GM12892 (cell line): Measurements from ENCODE around the gene APMAP.

Source experiments
- DNase-seq: peaks from one replicate; pipeline ENCODE4 v3.0.0; 2011; ENCODE audit not compliant: insufficient read length
- FAIRE-seq: peaks from 2 replicates; lab custom pipeline; 2011; peaks lifted over from hg19 to GRCh38; lab: Jason Lieb, UNC
- POLR2A ChIP-seq: IDR thresholded peaks from 2 replicates; pipeline ENCODE4 v1.6.1; 2011; ENCODE audit warnings: low read depth, low read length, control low read depth
- POLR2AphosphoS5 ChIP-seq: IDR thresholded peaks from 2 replicates; pipeline ENCODE4 v1.6.1; 2011; ENCODE audit warnings: low read depth, low read length, control low read depth
- TAF1 ChIP-seq: IDR thresholded peaks from 2 replicates; pipeline ENCODE4 v1.6.1; 2011; ENCODE audit warnings: low read depth, mild to moderate bottlenecking, control low read depth, low read length, borderline replicate concordance

The APMAP gene

GRCh38 chr20:24959591-24960301, 32.8 kb downstream of the APMAP start:
- DNase-seq, result no peak
- TF ChIP-seq POLR2AphosphoS5, result no peak
- FAIRE-seq, result no peak

DNA sequence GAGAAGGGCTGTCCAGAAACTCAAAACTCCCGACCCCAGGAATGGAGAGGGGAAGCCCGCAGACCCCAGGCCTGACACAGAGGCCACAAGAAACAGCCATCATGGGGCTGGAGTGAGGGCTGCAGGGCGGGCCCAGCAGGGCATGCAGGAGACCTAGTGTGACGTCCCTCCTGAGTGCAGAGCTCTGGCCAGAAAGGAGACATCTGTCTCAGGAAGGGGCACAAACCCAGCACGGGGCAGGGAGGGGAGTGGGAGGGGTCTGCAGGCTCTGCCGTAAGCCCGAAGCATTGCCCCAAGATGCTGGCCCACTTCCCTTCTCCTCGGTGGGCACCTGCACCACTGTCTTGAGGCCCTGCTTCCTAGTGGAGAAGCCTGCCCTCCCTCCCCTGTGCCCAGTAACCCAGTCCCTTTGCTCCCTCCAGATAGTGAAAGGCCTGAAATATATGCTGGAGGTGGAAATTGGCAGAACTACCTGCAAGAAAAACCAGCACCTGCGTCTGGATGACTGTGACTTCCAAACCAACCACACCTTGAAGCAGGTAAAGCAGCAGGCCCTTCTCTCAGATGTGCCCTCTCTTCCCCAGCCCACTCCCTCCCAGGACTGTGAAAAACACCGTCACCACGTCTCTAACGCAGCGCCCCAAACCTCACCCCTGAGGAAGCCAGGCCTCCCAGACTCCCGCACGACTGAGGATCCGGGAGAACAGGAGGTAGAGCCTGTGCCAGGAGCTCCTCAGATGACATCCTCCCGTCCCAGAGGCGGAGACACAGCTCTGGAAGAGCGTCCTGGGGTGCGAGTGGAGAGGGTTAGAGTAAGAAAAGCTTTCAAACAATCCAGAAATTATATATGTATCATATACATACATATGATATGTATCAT, 33.8 kb downstream of the APMAP start:
- DNase-seq (no peak), FAIRE-seq (no peak)
- TF ChIP-seq POLR2AphosphoS5 (no peak), TAF1 (no peak), POLR2A (no peak)

DNA sequence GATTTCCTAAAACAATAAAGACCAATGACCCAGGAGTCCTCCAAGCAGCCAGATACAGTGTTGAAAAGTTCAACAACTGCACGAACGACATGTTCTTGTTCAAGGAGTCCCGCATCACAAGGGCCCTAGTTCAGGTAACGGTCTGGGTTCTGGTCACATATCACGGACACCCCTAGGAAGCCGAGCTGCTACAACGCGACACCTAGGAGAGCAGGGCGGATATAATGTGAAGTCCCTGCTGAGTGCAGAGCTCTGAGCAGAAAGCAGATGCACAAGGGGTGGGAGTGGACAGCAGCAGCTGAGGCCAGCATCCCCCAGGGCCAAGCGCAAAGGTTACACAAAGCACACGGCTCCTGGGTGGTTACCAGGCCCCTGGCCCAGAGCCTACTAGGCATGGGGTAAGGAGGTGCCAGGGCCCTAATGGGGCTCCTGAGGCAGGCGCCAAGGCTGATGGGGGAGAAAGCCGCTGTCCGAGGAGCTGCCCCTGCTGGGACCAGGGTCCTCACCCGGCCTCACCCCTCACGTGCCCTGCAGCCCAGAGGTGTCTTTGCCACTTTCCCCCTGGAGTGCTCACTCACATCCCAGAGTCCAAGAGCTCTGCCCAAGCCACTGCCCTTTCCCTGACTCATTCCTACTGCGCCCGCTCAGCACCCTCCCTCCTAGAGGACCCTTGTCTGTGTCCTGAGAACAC, 35.1 kb downstream of the APMAP start:
- FAIRE-seq (no peak), DNase-seq (no peak)
- TF ChIP-seq POLR2AphosphoS5 (no peak), POLR2A (no peak), TAF1 (no peak)

DNA sequence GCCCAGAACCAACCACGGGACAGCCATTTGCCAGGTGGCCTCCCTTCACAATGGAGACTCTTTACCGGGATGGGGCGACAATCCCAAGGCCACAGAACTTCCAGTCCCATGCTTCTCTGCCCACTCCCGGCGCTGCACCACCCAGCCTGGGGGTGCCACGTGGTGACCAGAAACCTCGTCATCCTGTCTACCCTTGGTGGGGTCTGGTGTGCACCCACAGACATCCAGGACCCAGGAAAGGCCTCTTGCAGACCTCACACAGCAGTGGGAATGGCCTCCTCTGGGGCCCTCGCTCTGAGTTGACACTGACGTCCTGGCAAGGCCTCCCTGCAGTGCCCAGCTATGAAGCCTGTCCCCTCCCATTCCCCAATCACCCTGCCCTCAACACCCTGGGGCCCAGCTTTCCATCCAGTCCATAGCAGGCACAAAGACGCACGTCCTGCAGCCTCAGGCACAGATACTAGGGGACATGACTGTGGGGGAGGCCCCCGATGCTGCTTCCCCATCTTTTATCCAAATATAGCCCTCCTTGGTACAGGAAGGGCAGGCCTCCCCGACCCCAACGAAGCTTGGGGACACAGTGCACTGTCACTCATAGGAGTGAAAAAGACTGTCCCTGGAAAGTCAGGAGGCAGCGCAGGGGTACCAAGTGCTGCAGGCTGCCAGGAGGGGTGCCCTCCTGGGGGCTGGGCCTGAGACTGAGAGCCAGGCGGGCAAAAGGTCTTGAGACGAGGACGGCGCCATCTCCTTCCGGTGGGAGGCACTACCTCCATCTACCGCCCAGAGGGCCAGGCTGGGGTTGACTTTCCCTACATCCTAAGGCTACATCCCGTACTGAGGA, 36.3 kb downstream of the APMAP start:
- no peak for TF ChIP-seq POLR2AphosphoS5
- no peak for TF ChIP-seq TAF1
- TF ChIP-seq POLR2A, result no peak
- DNase-seq (no peak), FAIRE-seq (no peak)

DNA sequence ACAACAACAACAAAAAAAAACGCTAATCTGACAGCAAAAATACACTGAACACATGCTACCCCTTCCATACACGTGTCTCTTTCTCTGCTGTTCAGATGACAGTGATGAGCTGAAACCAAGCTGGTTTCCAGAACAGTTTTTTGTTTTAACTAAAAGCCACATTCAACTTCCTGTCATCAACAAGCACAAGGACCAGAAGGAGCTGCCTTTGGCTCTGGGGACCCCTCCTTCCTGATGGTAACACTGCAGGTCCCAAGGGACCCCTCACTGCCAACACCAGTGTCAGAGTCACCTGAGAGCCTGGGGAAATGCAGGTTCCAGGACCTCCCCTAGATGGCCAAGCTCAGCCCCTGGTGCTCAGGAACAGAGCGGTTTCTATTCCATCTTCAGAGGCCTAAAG, 37.5 kb downstream of the APMAP start:
- FAIRE-seq (peak; percentile 46), DNase-seq (peak; percentile 32)
- TF ChIP-seq POLR2AphosphoS5, result no peak
- TF ChIP-seq TAF1, result no peak
- no peak for TF ChIP-seq POLR2A

DNA sequence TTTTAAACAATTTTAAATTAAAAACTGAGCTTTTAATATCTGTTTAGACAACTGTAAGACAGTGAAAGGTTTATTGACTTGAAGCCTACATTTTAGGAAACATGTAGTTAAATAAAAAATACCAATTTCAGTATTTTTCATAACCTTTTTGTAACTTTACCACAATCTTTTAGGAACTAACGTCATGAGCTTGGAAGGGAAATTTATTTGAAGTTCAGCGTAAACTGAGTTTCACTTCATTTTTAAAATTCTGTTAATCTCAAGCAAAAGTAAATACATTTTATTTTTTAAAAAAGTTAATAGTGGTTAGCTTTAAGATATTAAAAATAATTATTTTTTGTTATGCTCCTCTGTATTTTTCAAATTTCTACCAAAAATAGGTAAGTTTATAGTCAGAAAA, 38.0 kb downstream of the APMAP start:
- FAIRE-seq, result no peak
- no peak for TF ChIP-seq TAF1
- no peak for TF ChIP-seq POLR2AphosphoS5
- TF ChIP-seq POLR2A, result no peak

DNA sequence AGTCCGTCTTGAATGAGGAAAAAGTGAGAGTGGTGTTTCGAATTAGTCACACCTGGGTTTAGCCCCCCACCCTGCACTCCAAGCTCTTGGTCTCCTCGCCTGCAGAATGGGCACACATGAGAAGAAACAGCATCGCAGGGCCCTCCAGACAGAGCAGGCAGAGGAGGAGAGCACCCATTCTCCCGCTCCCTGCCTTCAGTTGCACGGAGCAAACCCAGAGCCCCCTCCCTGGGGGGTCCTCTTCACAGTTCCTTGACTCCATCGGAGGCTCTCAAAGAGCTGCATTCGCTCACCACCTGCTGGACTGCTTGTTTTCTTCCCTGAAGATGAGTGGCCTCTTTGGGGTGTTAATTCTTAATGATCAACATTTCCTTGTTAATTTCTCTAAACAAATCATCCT, 38.4 kb downstream of the APMAP start:
- no peak for DNase-seq
- no peak for FAIRE-seq

More for the DNA sequence above, 38.0 kb downstream of the APMAP start:
- DNase-seq, result no peak

DNA sequence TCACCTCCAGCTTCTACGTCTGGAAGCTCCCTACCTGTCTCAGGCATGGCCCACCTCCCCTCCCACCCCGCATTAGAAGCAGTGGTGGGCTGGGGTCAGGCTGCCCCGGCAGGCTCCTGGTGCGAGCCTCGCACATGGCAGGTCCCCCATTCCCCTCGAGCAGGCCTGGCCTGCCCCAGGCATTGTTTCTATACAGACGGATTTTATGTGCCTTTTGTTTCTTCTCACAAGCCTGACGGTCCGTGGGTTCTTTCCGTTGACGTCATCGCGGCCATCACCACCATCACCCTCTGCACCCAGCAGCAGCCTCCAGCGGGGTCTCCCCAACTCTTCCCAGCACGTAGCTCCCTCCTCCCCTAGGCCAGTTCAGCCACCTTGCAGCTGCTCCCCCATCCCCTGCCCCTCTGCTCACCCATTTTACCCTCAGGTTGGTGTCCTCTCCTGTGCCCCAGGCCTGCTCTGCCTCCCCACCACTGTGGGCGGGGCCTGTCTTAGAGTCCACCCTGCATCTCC, 38.9 kb downstream of the APMAP start:
- DNase-seq (no peak), FAIRE-seq (no peak)
- TF ChIP-seq POLR2A, result no peak
- no peak for TF ChIP-seq TAF1
- no peak for TF ChIP-seq POLR2AphosphoS5

More for the DNA sequence above, 38.4 kb downstream of the APMAP start:
- TF ChIP-seq TAF1 (no peak), POLR2A (no peak), POLR2AphosphoS5 (no peak)

GRCh38 chr20:24953209-24953575, 39.4 kb downstream of the APMAP start:
- DNase-seq (no peak), FAIRE-seq (no peak)
- no peak for TF ChIP-seq TAF1
- no peak for TF ChIP-seq POLR2AphosphoS5
- TF ChIP-seq POLR2A, result no peak

- TF ChIP-seq POLR2AphosphoS5 (no peak), POLR2A (no peak), TAF1 (no peak)
- no peak for FAIRE-seq
- no peak for DNase-seq
Measured at GRCh38 chr20:24952376-24953208, 40.0 kb downstream of the APMAP start.
